ENCODE measurements around the gene MTA1.

MTA1 gene

GRCh38 chr14:105498430-105499255 is 79.0 kb downstream of the MTA1 start:
- no peak for DNase-seq (ENCODE audit: low spot score)

- no peak for DNase-seq (ENCODE audit: low spot score)
These were observed 79.8 kb downstream of the MTA1 start for GRCh38 chr14:105499256-105500035.

DNA sequence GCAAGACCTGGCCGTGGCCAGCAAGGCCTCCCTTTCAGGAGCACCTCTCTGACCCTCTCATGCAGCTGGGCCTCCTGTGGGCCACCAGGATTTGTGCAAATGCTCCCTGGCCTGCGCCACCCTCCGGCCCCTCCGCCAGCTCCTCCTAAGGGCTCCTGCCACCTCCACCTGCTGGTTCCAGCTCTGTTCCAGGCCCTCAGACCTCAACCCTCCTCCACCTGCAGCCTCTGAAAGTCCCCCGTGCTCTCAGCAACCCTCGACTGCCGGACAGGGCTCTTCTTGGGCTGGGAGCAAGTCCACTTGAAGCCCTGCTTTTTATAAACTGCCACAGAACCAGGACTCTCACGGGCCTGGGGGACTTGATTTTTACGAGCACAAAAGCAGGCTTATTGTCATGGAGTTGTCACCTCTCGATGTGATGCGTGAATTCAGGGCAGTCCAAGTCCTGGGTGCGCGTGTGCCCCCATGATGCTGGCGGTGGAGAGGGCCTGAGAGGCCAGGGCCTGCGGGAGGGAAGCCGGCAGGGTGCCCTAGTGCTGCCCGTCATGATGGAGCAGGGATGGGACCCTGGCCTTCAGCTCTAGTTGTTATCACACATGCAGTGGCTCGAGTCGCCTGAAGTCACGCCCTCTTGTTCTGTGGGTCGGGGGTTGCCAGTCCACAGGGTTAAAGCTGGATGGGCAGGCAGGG is 80.6 kb downstream of the MTA1 start:
- no peak for DNase-seq (ENCODE audit: low spot score)

DNA sequence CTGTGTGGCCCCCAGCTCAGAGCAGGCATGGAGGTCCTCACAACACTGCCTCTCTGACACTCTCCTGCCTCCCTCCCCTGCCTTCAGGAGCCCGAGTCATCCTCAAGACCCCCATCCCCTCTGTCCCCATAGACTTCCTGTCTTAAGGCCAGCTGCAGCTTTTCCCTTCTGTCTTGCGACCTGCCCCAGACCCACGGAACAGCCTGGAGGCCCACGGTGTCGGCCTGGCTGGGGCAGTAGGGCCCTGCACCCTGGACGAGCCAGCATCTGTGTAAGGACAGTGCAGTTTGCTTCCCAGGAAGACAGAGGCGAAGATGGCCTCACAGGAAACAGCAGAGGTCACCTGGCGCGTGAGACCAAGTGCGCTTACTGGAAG is 81.1 kb downstream of the MTA1 start:
- DNase-seq (ENCODE audit: low spot score): no peak

GRCh38 chr14:105501504-105502291 is 82.1 kb downstream of the MTA1 start:
- DNase-seq (ENCODE audit: low spot score): no peak

- no peak for DNase-seq (ENCODE audit: low spot score)
These were observed 83.0 kb downstream of the MTA1 start for GRCh38 chr14:105502446-105503295.

DNA sequence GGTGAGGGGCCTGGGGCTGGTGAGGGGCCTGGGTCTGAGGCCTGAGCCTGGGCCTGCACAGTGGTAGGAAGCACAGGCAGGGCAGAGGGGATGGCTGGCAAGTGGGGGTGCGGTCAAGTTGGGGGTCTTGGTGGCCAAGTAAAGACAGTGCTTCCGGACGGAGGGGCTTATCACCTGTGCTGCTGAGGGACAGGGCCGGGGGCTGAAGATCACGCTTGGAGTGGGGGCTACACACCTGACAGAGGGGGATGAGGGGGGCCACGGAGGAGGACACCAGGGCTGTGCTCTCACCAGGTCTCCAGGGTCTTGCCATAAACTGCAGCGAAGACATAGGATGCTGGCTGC is 83.6 kb downstream of the MTA1 start:
- DNase-seq (ENCODE audit: low spot score): no peak

GRCh38 chr14:105503935-105504692 is 84.5 kb downstream of the MTA1 start:
- no peak for DNase-seq (ENCODE audit: low spot score)

DNA sequence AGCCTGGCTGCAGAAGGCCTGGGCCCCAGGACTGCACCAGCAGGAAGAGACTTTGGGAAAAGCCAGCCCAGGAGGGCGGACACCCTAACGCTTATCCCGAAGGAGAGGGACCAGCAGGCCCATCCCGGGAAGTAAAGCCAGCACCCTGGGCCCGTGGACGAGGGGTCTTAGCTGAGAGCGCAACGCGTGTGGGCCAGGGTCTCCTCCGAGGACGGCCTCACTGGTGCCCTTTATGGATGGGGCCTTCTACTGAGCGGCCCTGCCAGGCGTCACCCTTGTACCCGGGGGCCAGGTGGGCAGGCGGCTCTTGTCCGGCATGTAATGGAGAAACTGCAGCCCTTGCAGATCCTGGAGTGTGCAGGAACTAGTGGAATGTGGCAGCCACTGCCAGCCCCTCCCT is 85.5 kb downstream of the MTA1 start:
- no peak for DNase-seq (ENCODE audit: low spot score)

DNA sequence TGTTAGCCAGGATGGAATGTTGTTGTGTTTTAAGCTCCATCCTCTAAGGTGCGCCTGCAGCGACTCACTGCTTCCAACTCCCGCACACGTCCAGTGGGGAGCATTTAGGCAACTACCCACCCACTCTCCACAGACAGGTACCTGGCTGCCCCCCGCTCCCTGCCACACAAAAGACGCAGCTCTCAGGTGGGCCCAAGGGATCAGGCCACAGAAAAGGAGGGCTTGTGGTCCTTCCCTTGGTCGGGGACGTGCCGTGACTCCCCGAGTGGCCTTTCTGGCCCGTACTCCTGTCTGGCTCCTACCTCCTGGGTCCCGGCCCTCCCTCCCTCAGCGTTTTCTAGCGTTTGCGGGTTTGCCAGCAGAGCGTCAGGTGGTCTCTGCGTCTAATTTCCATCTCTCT is 87.6 kb downstream of the MTA1 start:
- no peak for DNase-seq (ENCODE audit: low spot score)

GRCh38 chr14:105508069-105508468 is 88.4 kb downstream of the MTA1 start:
- no peak for DNase-seq (ENCODE audit: low spot score)

DNA sequence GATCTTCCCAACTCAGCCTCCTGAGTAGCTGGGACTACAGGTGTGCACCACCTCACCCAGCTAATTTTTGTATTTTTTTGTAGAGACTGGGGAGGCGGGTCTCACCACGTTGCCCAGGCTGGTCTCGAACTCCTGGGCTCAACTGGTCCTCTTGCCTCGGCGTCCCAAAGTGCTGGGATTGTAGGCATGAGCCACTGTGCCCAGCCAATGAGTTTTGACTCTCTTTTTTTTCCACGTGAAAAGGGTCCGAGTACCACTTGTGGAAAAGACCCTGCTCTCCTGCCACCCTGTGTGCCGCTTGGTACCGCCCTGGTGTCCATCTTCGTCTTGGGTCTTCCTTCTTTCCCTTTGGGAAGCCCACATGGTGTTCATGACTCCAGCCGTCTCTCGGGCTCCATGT is 89.0 kb downstream of the MTA1 start:
- no peak for DNase-seq (ENCODE audit: low spot score)

DNA sequence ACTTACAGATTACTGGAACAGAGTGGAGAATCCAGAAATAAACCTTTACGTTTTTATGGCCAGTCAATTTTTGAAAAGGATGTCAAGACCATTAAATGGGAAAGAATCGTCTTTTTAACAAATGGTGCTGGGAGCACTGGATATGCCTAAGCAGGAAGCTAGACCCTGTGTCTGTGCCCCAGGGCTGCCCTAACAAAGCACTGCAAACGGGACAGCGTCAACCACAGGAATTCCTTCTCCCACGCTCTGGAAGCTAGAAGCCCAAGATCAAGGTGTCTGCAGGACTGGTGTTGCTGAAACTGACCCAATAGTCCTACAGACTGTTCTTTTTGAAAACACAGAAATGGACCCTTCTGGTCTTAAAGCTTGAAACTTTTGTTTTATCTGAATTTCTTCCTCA is 97.5 kb downstream of the MTA1 start:
- DNase-seq (ENCODE audit: low spot score): no peak

DNA sequence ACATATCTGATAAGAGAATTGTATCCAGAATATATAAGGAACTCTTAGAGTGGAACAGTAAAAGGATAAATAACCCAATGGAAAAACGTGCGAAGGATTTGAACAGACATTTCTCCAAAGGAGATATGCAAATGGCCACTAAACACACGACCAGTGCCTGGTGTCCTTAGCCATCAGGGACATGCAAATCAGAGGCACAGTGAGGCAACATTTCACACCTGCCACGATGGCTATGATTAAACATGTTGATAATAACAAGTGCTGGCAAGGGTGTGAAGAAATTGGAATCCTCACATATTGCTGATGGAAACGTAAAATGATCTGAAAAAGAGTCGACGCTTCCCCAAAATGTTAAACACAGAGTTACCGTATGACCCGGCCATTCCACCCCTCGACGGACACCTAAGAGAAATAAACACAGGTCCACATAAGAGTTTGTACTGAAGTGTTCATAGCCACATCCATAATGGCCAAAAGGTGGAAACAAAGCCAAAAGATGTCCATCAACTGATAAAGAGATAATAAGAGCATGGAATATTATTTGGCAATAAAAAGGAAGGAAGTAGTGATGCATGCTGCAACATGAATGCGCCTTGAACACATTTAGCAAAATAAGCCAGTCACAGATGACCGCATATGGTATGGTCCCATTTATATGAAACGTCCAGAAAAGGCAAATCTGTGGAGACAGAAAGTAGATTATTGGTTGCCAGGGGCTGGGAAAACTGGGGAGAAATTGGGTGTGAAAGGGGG is 100.5 kb downstream of the MTA1 start:
- no peak for DNase-seq (ENCODE audit: low spot score)
